Activated naive CD4-positive, alpha-beta T cell (primary cell): ENCODE measurements around the gene LY6G6D.

ENCODE experiments used
- DNase-seq, 4 experiments: peaks; one replicate each; lab custom pipeline; 2025; lab: John Stamatoyannopoulos, UW

LY6G6D gene

DNA sequence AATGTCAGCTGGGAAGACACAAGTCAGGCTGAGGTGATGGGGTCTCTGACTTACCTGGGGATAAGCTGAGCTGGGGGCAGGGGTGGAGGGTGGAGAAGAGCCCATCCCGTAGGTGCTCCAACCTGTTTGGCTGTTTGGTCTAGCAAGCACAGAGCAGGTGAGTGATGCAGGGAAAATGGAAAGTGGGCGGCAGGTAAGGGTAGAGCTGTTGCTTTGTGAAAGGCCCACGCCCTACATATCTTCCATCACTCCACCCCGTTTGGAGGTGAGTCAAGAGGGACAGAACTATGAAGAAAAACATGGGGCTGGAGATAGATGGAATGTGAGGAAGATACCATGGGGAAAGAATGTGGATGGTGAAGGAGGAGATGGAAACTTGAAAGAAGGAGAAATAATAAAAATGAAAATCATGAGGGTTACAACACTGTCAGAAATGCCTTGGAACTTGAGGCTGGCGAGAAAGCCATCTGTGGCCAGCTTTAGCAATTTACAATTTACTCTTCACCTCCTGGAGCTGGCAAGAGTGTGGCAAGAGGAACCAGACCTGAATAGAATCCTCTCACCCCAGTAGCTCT lies 5.1 kb downstream of the LY6G6D start:
- DNase-seq: no peak

- no peak for DNase-seq
Measured at GRCh38 chr6:31721351-31722020, 6.3 kb downstream of the LY6G6D start, which contains the start of gene LY6G6C. TSS of gene LY6G6C (minus strand) at chr6:31721746. CDS start at chr6:31721679, 67 bp downstream.

GRCh38 chr6:31722173-31722572 lies 7.0 kb downstream of the LY6G6D start:
- no peak for DNase-seq

DNA sequence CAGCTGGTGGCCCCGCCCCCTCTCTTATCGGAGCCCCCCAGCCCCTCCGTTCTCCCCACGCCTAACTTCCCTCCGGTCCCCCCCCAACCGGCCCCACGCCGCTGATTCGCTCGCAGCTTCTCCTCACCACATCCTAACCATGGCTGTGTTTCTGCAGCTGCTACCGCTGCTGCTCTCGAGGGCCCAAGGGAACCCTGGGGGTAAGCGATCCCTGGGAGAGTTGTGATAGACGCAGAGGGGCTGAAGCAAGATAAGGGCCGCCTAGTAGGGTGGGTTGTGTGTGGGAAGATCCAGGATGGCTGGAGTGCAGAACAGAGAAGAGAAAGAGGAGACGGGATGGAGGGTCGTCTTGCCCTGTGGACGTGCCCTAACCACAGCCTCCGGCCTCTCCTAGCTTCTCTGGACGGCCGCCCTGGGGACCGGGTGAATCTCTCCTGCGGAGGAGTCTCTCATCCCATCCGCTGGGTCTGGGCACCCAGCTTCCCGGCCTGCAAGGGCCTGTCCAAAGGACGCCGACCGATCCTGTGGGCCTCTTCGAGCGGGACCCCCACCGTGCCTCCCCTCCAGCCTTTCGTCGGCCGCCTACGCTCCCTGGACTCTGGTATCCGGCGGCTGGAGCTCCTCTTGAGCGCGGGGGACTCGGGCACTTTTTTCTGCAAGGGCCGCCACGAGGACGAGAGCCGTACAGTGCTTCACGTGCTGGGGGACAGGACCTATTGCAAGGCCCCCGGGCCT lies 8.3 kb downstream of the LY6G6D start, which contains the start of gene MPIG6B:
MPIG6B (plus strand) TSS at position 129 of the 735 bp plus-strand sequence; CDS start at position 140, 11 bp downstream.
- DNase-seq: no peak

GRCh38 chr6:31723980-31724691 lies 9.0 kb downstream of the LY6G6D start:
- no peak for DNase-seq

DNA sequence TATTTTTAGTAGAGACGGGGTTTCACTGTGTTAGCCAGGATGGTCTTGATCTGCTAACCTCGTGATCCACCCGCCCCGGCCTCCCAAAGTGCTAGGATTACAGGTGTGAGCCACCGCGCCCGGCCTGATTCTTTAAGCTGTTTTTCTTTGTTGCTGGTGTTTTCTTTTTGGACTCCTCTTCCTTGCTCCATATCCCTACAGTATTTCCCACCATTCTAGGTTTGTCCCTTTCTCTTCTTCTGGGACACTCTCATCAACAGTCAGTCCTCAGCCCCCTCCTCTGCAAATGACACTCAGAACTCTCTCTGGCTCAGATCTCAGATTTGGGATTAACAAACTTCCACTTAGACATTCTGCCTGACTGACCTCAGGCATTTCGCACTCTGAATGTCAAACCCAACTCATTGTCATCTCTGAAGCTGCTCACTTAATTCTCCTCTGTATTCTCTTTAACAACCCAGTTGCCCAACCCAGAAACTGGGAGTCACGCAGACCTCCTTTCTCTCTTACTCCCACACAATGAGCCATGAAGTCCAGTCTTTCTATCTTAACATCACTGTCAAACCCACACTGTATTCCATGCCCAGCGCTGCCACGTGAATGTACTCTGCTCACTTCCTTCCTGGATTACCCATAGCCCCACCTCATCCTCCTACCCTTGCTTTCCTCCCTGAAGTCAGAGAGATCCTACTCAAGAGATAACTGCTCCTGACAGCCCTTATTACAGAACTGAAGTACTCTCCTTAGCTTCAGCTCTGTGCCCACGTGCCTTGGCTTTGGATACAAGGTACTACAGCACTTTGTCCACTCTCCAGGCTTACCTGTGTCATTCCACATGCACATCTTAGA lies 10.6 kb downstream of the LY6G6D start:
- DNase-seq: no peak

DNA sequence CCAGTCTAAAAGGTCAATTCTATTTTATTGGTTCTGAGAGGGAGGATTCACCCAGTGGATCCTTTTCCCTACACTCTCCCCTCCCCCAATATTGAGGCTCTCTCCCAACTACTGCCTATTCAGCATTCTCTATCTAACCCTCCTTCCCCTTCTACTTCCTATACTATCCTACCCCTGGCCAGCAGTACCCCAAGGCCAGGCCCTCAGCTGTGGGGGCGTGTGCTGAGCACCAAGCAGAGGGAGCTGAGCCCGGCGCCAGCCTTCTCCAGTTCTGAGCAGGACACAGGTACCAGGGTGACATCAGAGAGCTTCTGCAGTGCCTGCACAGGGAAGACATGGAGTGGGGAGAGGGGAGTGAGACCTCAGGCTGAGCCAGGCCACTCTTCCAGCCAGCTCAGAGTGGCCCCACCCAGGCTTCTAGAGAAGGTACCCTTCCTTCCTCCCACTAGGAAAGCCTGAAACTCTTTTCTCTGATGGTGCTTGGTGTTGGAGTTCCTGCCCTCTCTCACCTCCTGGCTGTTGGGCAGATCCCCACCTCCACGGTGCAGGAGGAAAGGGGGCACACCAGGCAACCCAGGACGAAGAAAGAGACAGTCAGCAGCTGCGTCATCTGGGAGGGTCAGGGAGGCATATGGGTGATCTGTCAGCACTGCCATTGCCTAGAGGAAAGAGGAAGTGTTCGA lies 12.0 kb downstream of the LY6G6D start:
- DNase-seq: no peak

- DNase-seq: no peak
Measured at GRCh38 chr6:31727717-31728671, 12.8 kb downstream of the LY6G6D start.

DNA sequence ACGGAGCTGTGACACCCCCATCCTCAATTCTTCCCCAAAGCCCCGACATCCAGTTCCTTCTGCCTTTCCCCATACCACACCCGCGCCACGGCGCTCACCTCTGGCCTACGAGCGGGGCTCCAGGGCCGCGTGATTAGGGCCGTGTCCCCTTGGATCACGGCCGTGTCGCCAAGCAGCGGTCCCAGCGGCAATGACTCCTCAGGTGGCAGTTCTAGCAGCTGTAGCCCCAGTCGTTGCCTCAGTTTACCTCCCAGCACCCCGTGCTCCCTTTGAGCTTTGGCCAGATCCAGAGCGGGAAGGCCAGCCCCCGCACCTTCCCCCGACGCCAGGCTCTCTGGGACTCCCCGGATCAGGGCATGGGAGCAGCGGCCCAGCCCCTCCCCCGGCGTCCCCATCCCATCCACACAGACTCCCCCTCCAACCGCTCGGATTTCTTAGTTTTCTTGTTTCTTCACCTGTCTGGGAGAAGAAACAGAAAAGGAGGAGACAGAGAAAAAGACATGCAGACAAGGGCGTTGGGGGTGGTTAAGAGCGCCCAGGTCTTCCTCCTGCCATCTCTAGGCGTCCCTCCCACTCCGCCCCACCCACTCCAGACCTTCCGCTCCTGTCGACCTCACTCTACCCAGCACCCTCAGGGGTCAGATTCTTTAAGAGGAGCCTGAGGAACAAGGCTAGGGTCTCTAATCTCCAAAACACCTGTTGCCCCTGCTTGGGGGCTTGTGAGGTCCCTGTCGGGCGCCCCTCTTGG lies 13.8 kb downstream of the LY6G6D start, which contains the start of gene DDAH2:
DDAH2 (minus strand) TSS at position 533 of the 748 bp plus-strand sequence; CDS start at position 395, 138 bp downstream.
- DNase-seq: no peak

GRCh38 chr6:31729515-31729978 lies 14.4 kb downstream of the LY6G6D start:
- peak; percentile 35 to 76 (median 54) for DNase-seq

DNA sequence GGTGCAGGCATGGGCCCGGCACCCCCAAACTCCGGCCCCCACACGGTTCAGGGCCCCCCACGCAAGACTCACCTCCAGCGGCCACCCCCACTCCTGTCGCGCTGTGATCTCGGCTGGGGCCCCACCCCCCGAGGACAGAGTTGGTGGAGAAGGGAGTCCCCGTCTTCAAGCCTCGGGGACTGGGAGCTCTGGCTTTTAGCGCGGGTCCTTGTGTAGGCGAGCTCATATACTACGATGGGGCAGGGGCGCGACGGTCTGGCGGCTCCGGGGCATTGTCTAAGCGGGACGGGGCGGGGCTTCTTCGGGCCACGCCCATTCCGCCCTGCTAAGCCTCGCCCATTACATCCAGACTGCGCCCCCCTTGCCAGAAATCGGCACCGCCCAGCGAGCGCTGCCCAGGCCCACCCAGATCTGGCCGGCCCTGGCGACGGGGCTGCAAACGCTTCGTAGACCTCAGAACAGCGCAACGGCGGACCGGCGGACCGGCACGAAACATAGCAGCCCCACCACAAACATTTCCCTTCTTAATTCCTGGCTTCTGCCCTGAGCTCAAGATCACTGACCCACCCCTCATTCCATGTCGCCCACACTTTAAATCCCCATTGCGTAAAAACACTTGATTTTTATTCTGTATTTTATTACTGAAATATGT lies 15.0 kb downstream of the LY6G6D start:
- DNase-seq: peak in 3 of 4 experiments; percentile 20 to 57 (median 56)

DNA sequence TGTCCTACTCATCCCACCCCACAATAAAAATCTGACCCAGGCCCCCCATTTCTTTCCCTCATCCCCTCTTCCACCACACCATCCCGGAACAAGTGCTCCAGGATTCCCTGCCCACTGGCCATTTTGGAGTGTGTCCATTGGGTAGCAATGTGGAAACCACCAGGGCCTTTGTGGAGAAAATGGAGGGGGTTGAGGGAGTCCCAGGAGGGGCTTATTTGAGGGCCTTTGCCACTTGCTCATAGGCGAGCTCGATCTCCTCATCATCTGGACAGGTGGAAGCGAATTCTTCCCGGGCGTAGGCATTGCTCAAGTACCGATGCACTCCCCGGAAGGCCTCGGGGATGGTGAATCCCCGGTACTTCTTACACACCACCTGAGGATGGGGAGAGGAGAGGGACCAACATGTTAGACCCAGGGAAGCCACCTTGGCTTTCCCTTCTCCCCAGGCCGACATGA lies 15.5 kb downstream of the LY6G6D start:
- DNase-seq: no peak

DNA sequence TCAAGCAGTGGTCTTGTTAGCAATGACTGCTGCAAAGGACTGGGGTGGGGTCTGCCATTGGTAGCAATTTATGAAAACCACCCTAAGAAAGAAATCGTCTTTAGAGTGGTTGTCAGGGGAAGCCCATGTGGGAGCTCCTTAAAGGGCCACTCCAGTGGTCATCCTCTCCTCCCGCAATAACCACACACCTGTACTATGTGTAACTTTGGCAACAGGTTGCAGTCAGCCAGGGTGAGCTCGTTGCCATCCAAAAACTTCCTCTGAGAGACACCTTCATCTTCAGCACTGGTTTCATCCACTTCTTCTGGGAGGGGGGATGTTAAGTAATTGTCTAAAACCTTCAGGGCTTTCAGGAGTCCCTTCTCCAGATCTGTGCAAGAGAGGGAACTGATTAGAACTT lies 16.9 kb downstream of the LY6G6D start:
- DNase-seq: no peak

DNA sequence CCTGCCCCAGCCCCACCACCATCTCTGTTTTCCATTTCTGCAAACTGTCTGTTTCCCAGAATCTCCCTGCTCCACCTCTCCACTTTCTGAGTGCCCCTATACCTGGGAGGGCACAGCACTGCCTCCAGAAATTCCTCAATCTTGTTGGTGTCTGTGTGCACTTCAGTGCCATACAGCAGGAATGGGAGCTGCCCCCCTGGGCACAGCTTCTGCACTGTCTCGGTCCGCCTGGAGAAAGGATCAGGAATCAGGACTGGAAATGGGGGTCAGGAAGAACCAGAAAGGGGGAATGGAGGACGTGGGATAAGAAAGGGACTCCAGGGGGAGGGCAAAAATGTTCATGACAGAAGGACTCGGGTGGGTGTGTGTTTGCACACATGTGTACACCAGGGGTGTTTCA lies 18.6 kb downstream of the LY6G6D start:
- DNase-seq: no peak

GRCh38 chr6:31734247-31734820 lies 19.2 kb downstream of the LY6G6D start:
- no peak for DNase-seq

GRCh38 chr6:31734821-31735406 lies 19.8 kb downstream of the LY6G6D start:
- DNase-seq: peak in 1 of 4 experiments; percentile 18
